BJ (cell line): Measurements from ENCODE around the gene AGTRAP. TPM values are rescaled to one million over a fixed set of nuclear protein-coding genes. Genes with fewer than 3 reads are reported as not detected.

Experiments
- CTCF ChIA-PET: fragments of 350-600 bp; formaldehyde crosslinking; extraction: SDS; loops from one replicate; lab custom pipeline; 2021; ENCODE audit warnings: antibody characterized with exemption, inconsistent platforms; lab: Yijun Ruan, JAX
- POLR2A ChIA-PET: fragments of 300-600 bp; sonication (Branson Sonifier 250); formaldehyde crosslinking; extraction: SDS; loops from one replicate; lab custom pipeline; 2021; ENCODE audit warnings: antibody characterized with exemption; lab: Charles Lee
- DNase-seq: peaks from one replicate; pipeline ENCODE4 v3.0.0-alpha.2; 2011; ENCODE audit warnings: low read depth
- H3K27me3 ChIP-seq: 2 replicates; pipeline ENCODE4 v1.6.0; 2011; ENCODE audit warnings: low read length; ENCODE audit not compliant: control insufficient read depth, insufficient read depth
- H3K36me3 ChIP-seq: 2 replicates; pipeline ENCODE4 v1.5.1; 2011; ENCODE audit warnings: low read length; ENCODE audit not compliant: control insufficient read depth, insufficient read depth
- H3K4me3 ChIP-seq: 2 replicates; pipeline ENCODE4 v1.5.1; 2011; ENCODE audit warnings: low read depth, mild to moderate bottlenecking, control low read depth, low read length
- CTCF ChIP-seq: IDR thresholded peaks from 2 replicates; pipeline ENCODE4 v1.5.1; 2011; ENCODE audit warnings: low read depth, mild to moderate bottlenecking, control low read depth, inconsistent platforms, low read length, moderate library complexity; ENCODE audit not compliant: insufficient read depth
- polyA plus RNA-seq: library from polyadenylated mRNA; depleted of rRNA; stranded (reverse); fragments of >200 nt; gene quantifications from 2 replicates; pipeline ENCODE4 v1.2.3, GENCODE V29; 2011

Gene AGTRAP
- polyA plus RNA-seq, 1 experiment, result 64.5 TPM

GRCh38 chr1:11697893-11698210 is 38.1 kb upstream of the AGTRAP start:
- DNase-seq, result no peak
- no peak for TF ChIP-seq CTCF
- Histone ChIP-seq H3K27me3 (peaks cover 27% of the 10 kb centered on the region), H3K36me3 (no peaks in the 10 kb centered on the region), H3K4me3 (no peak overlapping the region)
- CTCF ChIA-PET, result interaction anchor here (7.9 kb wide), 1 partner anchor 12 kb away, joined by 30 read pairs; no protein-coding TSS in a partner anchor
- POLR2A ChIA-PET, result no interaction called here

GRCh38 chr1:11700601-11701467 is 35.1 kb upstream of the AGTRAP start:
- H3K27me3 ChIP-seq, result peaks cover 29% of the 10 kb centered on the region
- no peak for TF ChIP-seq CTCF
- CTCF ChIA-PET, result interaction anchor here (0.8 to 7.9 kb wide), 4 partner anchors 9 to 86 kb away, joined by 3 to 30 read pairs (median 4); no protein-coding TSS in a partner anchor
- DNase-seq, result no peak
- H3K36me3 ChIP-seq, result no peaks in the 10 kb centered on the region
- H3K4me3 ChIP-seq, result no peak overlapping the region
- POLR2A ChIA-PET, result no interaction called here

- peaks cover 29% of the 10 kb centered on the region for H3K27me3 ChIP-seq
- POLR2A ChIA-PET, result no interaction called here
- H3K36me3 ChIP-seq, result no peaks in the 10 kb centered on the region
- no peak for DNase-seq
- no peak for TF ChIP-seq CTCF
- H3K4me3 ChIP-seq, result no peak overlapping the region
- CTCF ChIA-PET, result interaction anchor here (1.7 to 7.9 kb wide), 3 partner anchors 8 to 56 kb away, joined by 3 to 30 read pairs (median 4); no protein-coding TSS in a partner anchor
Measured at GRCh38 chr1:11701551-11701961, 34.4 kb upstream of the AGTRAP start.

- CTCF ChIA-PET, result no interaction called here
Measured at GRCh38 chr1:11701981-11702803, 33.7 kb upstream of the AGTRAP start.

More at GRCh38 chr1:11701981-11702803, 33.7 kb upstream of the AGTRAP start:
- DNase-seq, result no peak
- no peaks in the 10 kb centered on the region for H3K36me3 ChIP-seq
- POLR2A ChIA-PET, result no interaction called here
- no peak for TF ChIP-seq CTCF
- H3K4me3 ChIP-seq, result no peak overlapping the region
- H3K27me3 ChIP-seq, result peaks cover 27% of the 10 kb centered on the region
